ENCODE data around the gene S100A3. TPM values are rescaled to one million over a fixed set of nuclear protein-coding genes. Genes with fewer than 3 reads are reported as not detected.
"Not testable (repeated sequence)": the region's sequence is repeated elsewhere in the genome, so short reads cannot be mapped to it uniquely, and the experiment has no call there.

Gene S100A3
- total RNA-seq, 1 donor from 2014 or later, result not detected

DNA sequence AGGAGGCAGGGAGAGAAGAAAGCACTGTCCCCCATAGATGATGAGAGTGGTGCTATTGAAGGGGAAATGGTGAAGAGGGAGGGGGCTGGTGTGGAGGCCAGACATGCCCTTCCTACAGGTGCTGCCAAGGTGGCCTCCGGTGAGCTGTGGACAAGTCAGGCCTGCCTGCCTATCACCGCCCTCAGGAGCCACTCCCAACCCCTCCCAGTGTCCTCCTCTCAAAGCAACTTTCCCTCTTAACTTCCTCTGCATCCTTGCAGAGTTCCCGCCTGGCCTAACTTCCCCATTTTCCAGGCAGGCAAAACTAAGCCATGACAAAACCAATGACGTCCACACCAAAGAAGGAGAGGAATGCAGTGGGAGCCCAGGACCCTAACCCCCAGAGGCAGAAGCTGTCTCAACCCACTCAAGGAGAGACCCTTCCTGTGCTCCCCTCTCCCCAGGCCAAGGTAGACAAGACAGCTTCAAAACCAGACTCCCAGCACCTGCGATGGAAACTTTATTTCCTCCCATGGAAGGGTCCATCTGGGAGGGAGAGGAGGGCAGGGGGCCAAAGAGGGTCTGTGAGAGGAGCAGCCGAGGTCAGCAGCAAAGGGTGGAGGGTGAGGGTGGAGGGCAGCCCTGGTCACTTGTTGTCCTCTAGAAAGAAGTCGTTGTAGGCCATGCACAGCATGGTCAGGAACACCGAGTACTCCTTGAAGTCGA, 12.2 kb downstream of the S100A3 start:
- no peak for FAIRE-seq
- DNase-seq (ENCODE audit: low spot score in 2 of 2), result no peak

DNA sequence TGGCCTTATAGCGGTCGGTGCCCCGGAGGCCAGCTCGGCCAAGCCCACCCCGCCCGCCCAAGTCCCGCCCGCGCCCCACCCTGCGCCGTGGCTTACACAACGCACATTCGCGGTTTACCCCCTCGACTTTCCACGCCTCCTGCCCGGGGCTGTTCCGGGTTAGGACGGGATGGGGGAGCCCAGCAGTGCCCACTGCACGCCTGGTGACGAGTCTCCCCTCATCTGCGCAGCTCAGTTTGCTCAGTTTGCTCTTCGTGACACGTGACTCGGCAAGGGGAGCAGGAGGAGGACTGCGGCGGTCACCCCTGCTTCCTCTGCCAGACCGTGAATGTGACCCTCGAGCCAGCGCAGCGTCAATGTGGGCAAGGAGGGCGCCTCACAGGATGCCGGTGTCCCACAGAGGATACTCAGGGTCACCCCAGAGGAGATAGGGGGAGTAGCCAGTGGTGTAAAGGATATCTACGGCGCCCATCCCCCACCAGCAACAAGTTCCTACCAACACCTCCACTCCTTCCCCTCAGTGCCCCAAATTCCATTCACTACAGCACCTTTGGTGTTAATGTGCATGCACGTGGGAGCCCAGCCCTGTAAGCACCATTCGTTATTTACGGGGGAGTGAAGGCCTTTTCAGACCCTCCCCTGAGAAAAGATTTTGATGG, 12.9 kb downstream of the S100A3 start:
- DNase-seq (ENCODE audit: low spot score in 2 of 2) (peak; percentile 55 to 70), FAIRE-seq (no peak)

DNA sequence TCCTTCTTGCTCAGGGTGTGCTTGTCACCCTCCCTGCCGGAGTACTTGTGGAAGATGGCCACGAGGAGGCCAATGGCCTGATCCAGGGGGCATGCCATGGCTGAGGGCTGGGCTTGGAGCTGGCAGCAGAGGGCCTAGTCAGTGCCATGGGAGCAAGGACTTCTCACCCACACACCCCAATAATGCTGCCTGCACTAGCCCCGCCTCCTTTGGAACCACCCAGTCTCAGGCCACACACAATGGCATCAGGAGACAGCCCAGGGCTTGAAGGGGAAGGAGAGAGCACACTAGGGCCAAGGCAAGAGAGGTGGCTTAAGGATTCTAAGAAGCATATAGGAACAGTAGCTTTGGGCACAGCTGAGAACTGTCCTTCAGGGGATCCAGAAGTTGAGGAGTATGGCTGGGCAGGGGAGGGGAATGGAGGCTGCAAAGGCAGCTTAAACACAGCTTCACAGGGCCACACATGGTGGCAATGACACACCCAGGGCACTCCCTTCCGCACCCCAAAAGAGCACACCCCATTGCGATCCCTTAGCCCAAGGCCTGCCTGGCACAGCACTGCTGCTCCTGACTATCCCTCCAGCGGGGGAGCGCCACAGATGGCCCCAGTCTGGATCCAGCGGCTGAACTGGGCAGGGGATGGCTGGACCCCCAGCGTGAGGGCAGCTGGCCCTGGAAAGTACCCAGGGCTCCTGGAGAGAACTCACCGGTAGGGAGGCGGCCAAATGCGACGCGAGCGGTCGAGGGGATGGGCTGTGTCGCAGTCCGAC, 13.6 kb downstream of the S100A3 start, which contains the start of gene S100A6:
S100A6 (minus strand) TSS at position 750 of the 770 bp plus-strand sequence; CDS start at position 98, 652 bp downstream.
- no peak for FAIRE-seq

DNA sequence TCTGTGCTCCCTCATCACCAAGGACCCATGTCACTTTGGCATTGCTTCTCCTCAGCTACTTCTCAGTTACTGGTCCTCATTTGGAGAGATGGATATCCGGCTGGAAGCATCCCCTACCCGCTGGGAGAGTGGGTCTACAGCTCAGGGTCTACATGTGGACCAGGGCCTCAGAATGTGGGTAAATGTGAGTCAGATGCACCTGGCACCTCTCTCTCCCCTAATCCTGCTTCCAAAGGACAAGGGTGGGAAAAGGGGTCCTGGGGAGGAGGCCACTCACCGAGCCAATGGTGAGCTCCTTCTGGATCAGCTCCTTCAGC, 14.2 kb downstream of the S100A3 start:
- DNase-seq (ENCODE audit: low spot score in 2 of 2) (no peak), FAIRE-seq (no peak)

More for the DNA sequence above, 13.6 kb downstream of the S100A3 start, which contains the start of gene S100A6:
- peak in 1 of 2 donors; percentile 48 for DNase-seq (ENCODE audit: low spot score in 2 of 2)

- no peak for FAIRE-seq
- DNase-seq (ENCODE audit: low spot score in 2 of 2), result no peak
These were observed 14.7 kb downstream of the S100A3 start for GRCh38 chr1:153534226-153534924.

- peak in 1 of 2 donors; percentile 54 for DNase-seq (ENCODE audit: low spot score in 2 of 2)
- FAIRE-seq, result no peak
These were observed 15.3 kb downstream of the S100A3 start for GRCh38 chr1:153533689-153534201.

- DNase-seq (ENCODE audit: low spot score in 2 of 2), result peak; percentile 62 to 76
- FAIRE-seq, result no peak
These were observed 16.1 kb downstream of the S100A3 start for GRCh38 chr1:153532769-153533599.

DNA sequence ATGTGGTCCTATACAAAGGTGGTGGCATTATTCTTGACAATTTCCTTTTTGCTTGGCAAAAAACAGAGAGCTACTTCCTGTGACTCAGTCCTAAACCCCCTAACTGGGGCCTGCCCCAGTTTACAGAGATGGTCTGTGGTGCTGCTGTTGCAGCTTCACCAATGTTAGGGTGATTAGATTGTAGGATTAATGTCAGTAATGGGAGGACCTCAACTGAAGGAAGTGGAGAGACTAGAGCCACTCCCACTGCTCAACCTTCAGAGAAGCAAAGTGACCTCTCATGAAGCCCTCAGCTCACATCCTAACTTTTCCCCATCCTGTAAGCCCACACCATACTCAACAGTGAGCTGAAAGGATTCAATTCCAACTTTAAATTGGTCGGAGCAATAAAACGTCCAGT, 16.9 kb downstream of the S100A3 start:
- FAIRE-seq (no peak), DNase-seq (ENCODE audit: low spot score in 2 of 2) (no peak)

DNA sequence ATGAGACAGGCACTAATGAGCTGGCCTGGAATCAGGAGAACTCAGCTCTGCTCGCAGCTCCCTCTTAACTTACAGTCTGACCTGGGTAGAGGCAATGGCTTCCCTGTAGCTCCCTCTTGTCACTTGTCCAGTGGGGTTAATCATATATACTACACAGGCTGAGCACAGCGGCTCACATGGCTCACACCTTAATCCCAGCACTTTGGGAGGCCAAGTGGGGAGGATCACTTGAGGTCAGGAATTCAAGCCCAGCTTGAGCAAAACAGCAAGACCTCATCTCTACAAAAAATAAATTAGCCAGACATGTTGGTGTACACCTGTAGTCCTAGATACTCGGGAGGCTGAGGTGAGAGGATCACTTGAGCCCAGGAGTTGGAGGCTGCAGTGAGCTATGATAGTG, 17.4 kb downstream of the S100A3 start:
- FAIRE-seq (no peak), DNase-seq (ENCODE audit: low spot score in 2 of 2) (no peak)

GRCh38 chr1:153527683-153528040, 21.4 kb downstream of the S100A3 start:
- no peak for DNase-seq (ENCODE audit: low spot score in 2 of 2)

GRCh38 chr1:153527023-153527682, 21.9 kb downstream of the S100A3 start:
- no peak for FAIRE-seq
- DNase-seq (ENCODE audit: low spot score in 2 of 2), result no peak

More at GRCh38 chr1:153527683-153528040, 21.4 kb downstream of the S100A3 start:
- FAIRE-seq, result no peak

DNA sequence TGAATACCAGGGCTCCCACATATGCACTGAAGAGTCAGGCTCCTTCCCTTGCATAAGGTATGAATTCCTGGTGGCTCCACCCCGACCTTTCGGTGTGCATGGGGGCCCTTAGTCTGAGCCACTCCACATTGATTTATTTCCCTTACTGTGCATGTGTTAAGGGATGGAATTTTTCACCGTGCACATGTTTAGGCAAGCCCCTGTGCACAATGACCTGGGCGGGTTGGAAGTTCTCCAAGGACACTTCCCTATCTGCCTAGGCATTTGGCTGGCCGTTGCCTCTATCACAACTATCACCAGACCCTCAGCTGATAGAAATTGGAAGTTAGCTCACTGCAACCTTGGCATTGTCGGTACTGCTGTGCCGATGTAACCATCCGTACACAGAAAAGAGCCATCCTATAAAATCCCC, 22.9 kb downstream of the S100A3 start:
- DNase-seq (ENCODE audit: low spot score in 2 of 2), result no peak
- FAIRE-seq, result no peak

DNA sequence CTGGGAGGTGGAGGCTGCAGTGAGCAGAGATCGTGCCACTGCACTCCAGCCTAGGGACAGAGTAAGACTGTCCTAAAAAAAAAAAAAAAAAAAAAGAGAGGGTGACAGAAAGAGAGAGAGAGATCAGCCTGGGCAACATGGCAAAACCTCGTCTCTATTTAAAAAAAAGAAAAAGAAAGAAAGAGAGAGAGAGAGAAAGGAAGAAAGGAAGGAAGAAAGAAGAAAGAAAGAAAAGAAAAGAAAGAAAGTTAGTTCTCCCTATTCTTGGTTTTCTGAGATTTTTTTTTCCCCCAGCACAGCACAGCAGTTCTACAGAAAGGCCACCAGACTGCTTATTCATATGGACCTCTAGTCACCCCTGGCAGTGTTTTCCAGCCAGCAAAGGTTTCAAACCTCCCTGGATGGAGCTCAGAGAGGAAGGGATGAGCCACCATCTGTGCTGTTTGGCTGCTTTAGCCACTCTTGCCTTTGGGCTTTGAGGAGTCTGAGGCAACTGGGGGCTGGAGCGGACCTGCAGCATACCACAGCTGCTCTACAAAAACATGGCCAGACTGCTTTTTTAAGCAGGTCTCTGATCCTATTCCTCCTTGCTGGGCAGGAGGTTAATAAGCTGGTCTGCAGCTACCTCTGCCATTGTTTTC, 23.9 kb downstream of the S100A3 start:
- DNase-seq (ENCODE audit: low spot score in 2 of 2) (no peak), FAIRE-seq (no peak)

- not testable (repeated sequence) for DNase-seq (ENCODE audit: low spot score in 2 of 2); FAIRE-seq
These were observed 26.6 kb downstream of the S100A3 start for GRCh38 chr1:153522353-153523048.

DNA sequence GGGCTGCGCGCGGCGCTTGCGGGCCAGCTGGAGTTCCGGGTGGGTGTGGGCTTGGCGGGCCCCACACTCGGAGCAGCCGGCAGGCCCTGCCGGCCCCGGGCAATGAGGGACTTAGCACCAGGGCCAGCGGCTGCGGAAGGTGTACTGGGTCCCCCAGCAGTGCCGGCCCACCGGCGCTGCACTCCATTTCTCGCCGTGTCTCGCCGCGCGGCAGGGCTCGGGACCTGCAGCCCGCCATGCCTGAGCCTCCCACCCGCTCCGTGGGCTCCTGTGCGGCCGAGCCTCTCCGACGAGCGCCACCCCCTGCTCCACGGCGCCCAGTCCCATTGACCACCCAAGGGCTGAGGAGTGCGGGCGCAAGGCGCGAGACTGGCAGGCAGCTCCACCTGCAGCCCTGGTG, 27.2 kb downstream of the S100A3 start:
- not testable (repeated sequence) for DNase-seq (ENCODE audit: low spot score in 2 of 2); FAIRE-seq

GRCh38 chr1:153520818-153521476, 28.1 kb downstream of the S100A3 start:
- FAIRE-seq (no peak), DNase-seq (ENCODE audit: low spot score in 2 of 2) (no peak)

DNA sequence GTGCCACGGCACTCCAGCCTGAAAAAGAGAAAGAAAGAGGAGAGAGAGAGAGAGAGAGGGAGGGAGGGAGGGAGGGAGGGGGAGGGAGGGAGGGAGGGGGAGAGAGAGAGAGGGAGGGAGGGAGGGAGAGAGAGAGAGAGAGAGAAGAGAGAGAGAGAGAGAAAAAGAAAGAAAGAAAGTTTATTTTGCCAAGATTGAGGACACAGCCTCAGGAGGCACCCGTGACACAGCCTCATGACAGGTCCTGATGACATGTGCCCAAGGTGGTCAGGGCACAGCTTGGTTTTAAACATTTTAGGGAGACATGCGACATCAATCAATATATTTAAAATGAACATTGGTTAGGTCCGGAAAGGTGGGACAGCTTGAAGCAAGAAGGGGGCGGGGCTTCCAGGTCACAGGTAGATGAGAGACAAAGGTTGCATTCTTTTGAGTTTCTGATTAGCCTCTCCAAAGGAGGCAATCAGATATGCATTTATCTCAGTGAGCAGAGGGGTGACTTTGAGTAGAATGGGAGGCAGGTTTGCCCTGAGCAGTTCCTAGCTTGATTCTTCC, 28.8 kb downstream of the S100A3 start:
- not testable (repeated sequence) for DNase-seq (ENCODE audit: low spot score in 2 of 2); FAIRE-seq

All from frontal cortex (tissue), 4 donors.